Left lung (tissue), 10 donors: Measurements from ENCODE around the gene MAFG. TPM values are rescaled to one million over a fixed set of nuclear protein-coding genes. Genes with fewer than 3 reads are reported as not detected.

ENCODE experiments used
- ATAC-seq: fragments of 200-7000 bp; cut with Tn5 transposase; one replicate; pipeline ENCODE4 v1.9.1; 2020; ENCODE audit warnings: moderate library complexity
- DNase-seq, 4 donors: peaks; one replicate each; pipeline ENCODE4 v3.0.0-alpha.2; 2013 to 2020
- H3K27ac ChIP-seq, 2 donors: fragments of 200-600 bp; sonication (generic) in 1 of 2; one replicate each; pipeline versions ENCODE4 v1.5.0 to v1.8.0; 2020 to 2021
- H3K27me3 ChIP-seq, 2 donors: fragments of 200-600 bp; sonication (generic) in 1 of 2; one replicate each; pipeline versions ENCODE4 v1.5.0 to v1.8.0; 2020 to 2021
- H3K36me3 ChIP-seq, 2 donors: fragments of 200-600 bp; sonication (generic) in 1 of 2; one replicate each; pipeline versions ENCODE4 v1.5.0 to v1.8.0; 2020 to 2021
- H3K4me1 ChIP-seq, 2 donors: fragments of 200-600 bp; one replicate each; pipeline ENCODE4 v1.8.0; 2021
- H3K4me3 ChIP-seq, 2 donors: fragments of 200-600 bp; sonication (generic) in 1 of 2; one replicate each; pipeline versions ENCODE4 v1.5.0 to v1.8.0; 2020 to 2021; ENCODE audit warnings: mild to moderate bottlenecking in 1 of 2
- H3K9me3 ChIP-seq, 2 donors: fragments of 200-600 bp; sonication (generic) in 1 of 2; one replicate each; pipeline versions ENCODE4 v1.5.0 to v1.8.0; 2020 to 2021
- CTCF ChIP-seq, 2 donors: fragments of 200-600 bp; sonication (generic) in 1 of 2; IDR thresholded peaks; one replicate each; pipeline versions ENCODE4 v1.5.0 to v1.8.0; 2021; ENCODE audit warnings: antibody characterized with exemption in 2 of 2
- intact Hi-C, 2 donors: fragments of 100-400 bp; cut with DNase I; formaldehyde crosslinking; loops; one replicate each; pipeline versions ENCODE4 v1.11.2 to v1.14.2; 2022
- polyA plus RNA-seq, 6 donors: library from polyadenylated mRNA; unstranded; fragments of 120-200 nt; gene quantifications; one replicate each; pipeline ENCODE4 v1.2.1, GENCODE V29; 2013; ENCODE audit not compliant: insufficient read length in 6 of 6
- total RNA-seq, 2 donors: library from RNA; stranded (reverse); fragmentation: NEBNext Ultra II Directional; extraction: Animal tissue kit (Norgen Biotek cat#: 25700); gene quantifications; one replicate each; pipeline ENCODE4 v1.2.1, GENCODE V29; 2021
- donor health status: DM: no; HTN: yes; CAD: no.
- donor health status: DM: no; HTN: no; CAD: no.

The MAFG gene
- total and polyA plus RNA-seq, 8 donors: 8.1 to 39.8 (median 11.5) TPM

- TF ChIP-seq CTCF (IDR thresholded peaks at IDR 0.05): no peak
- intact Hi-C loops: no loop called here
- Histone ChIP-seq H3K27ac (peak overlapping the region in 1 of 2 donors; percentile 98), H3K4me1 (peaks cover 19 to 78% of the 10 kb centered on the region in 2 donors), H3K27me3 (peaks cover 0 to 20% of the 10 kb centered on the region in 2 donors), H3K36me3 (peaks cover 0 to 31% of the 10 kb centered on the region in 2 donors), H3K9me3 (no peaks in the 10 kb centered on the region), H3K4me3 (peak overlapping the region in 1 of 2 donors; percentile 98)
- DNase-seq: no peak
- ATAC-seq: no peak
Measured at GRCh38 chr17:81924557-81925532, 2.7 kb downstream of the MAFG start.

- no peaks in the 10 kb centered on the region for H3K9me3 ChIP-seq
- peak in 3 of 4 donors; percentile 57 to 95 (median 87) for DNase-seq
- peak; percentile 53 for ATAC-seq
Measured at GRCh38 chr17:81923302-81924260, 4.0 kb downstream of the MAFG start.

GRCh38 chr17:81922566-81923301, 4.8 kb downstream of the MAFG start:
- no peak for TF ChIP-seq CTCF (IDR thresholded peaks at IDR 0.05)
- Histone ChIP-seq H3K36me3 (peaks cover 0 to 39% of the 10 kb centered on the region in 2 donors), H3K27ac (peak overlapping the region; percentile 56 to 98), H3K4me1 (peaks cover 22 to 85% of the 10 kb centered on the region in 2 donors), H3K4me3 (peak overlapping the region in 1 of 2 donors; percentile 98), H3K27me3 (no peaks in the 10 kb centered on the region), H3K9me3 (no peaks in the 10 kb centered on the region)
- intact Hi-C loops: no loop called here
- DNase-seq (no peak), ATAC-seq (no peak)

More at GRCh38 chr17:81923302-81924260, 4.0 kb downstream of the MAFG start:
- Histone ChIP-seq H3K27me3 (peaks cover 0 to 8% of the 10 kb centered on the region in 2 donors), H3K4me3 (peak overlapping the region in 1 of 2 donors; percentile 98), H3K27ac (peak overlapping the region; percentile 56 to 98), H3K36me3 (peaks cover 0 to 39% of the 10 kb centered on the region in 2 donors), H3K4me1 (peaks cover 19 to 86% of the 10 kb centered on the region in 2 donors)
- intact Hi-C loops: no loop called here
- no peak for TF ChIP-seq CTCF (IDR thresholded peaks at IDR 0.05)

- no peak for DNase-seq
- H3K27ac ChIP-seq: peak overlapping the region in 1 of 2 donors; percentile 98
- intact Hi-C loops: no loop called here
- no peaks in the 10 kb centered on the region for H3K9me3 ChIP-seq
- peaks cover 0 to 39% of the 10 kb centered on the region in 2 donors for H3K36me3 ChIP-seq
- no peak for TF ChIP-seq CTCF (IDR thresholded peaks at IDR 0.05)
- H3K27me3 ChIP-seq: no peaks in the 10 kb centered on the region
- peaks cover 24 to 90% of the 10 kb centered on the region in 2 donors for H3K4me1 ChIP-seq
- H3K4me3 ChIP-seq: peak overlapping the region in 1 of 2 donors; percentile 98
- ATAC-seq: no peak
Measured at GRCh38 chr17:81921996-81922565, 5.5 kb downstream of the MAFG start.
